A673 (cell line): ENCODE measurements around the gene DNMBP. TPM values are rescaled to one million over a fixed set of nuclear protein-coding genes. Genes with fewer than 3 reads are reported as not detected.

Experiments
- BruUV-seq: library from RNA; stranded (reverse); fragments of 400-500 nt; replicated peaks from 2 replicates; lab custom pipeline; 2021; lab: Mats Ljungman, UMichigan
- CTCF ChIA-PET: fragments of 300-600 bp; sonication (Branson Sonifier 250); formaldehyde crosslinking; loops from one replicate; lab custom pipeline; 2022; ENCODE audit warnings: antibody characterized with exemption; lab: Charles Lee
- POLR2A ChIA-PET: fragments of 300-600 bp; sonication (Branson Sonifier 250); formaldehyde crosslinking; loops from one replicate; lab custom pipeline; 2022; ENCODE audit warnings: antibody characterized with exemption; ENCODE audit not compliant: low non-redundant PET; lab: Charles Lee
- DNase-seq: peaks from one replicate; pipeline ENCODE4 v3.0.0-alpha.2; 2015; ENCODE audit warnings: low spot score
- H3K27ac ChIP-seq: fragments of 200-600 bp; sonication (generic); 2 replicates; pipeline ENCODE4 v1.5.1; 2016; ENCODE audit warnings: mixed run types, low read depth, mild to moderate bottlenecking, mixed read lengths, antibody characterized with exemption, low read length; ENCODE audit not compliant: poor library complexity, severe bottlenecking
- H3K27me3 ChIP-seq: fragments of 200-600 bp; sonication (generic); replicated peaks from 2 replicates; pipeline ENCODE4 v1.6.1; 2017; ENCODE audit warnings: mixed run types, low read depth, mild to moderate bottlenecking, mixed read lengths, antibody characterized with exemption, low read length; ENCODE audit not compliant: insufficient read depth, poor library complexity
- H3K36me3 ChIP-seq: fragments of 200-600 bp; sonication (generic); 2 replicates; pipeline ENCODE4 v1.6.1; 2016; ENCODE audit warnings: mixed run types, mild to moderate bottlenecking, mixed read lengths, antibody characterized with exemption, low read length; ENCODE audit not compliant: insufficient read depth, poor library complexity, severe bottlenecking
- H3K4me1 ChIP-seq: fragments of 200-600 bp; sonication (generic); 2 replicates; pipeline ENCODE4 v1.6.1; 2017; ENCODE audit warnings: mixed run types, mild to moderate bottlenecking, mixed read lengths, antibody characterized with exemption, low read length; ENCODE audit not compliant: insufficient read depth, poor library complexity, severe bottlenecking
- H3K4me3 ChIP-seq: fragments of 200-600 bp; sonication (generic); 2 replicates; pipeline ENCODE4 v1.5.1; 2016; ENCODE audit warnings: low read depth, mixed run types, mild to moderate bottlenecking, mixed read lengths, low read length; ENCODE audit not compliant: poor library complexity, severe bottlenecking
- H3K9me3 ChIP-seq: fragments of 200-600 bp; sonication (generic); 2 replicates; pipeline ENCODE4 v1.6.1; 2016; ENCODE audit warnings: mixed run types, low read depth, mild to moderate bottlenecking, mixed read lengths, antibody characterized with exemption, low read length; ENCODE audit not compliant: poor library complexity, severe bottlenecking
- CTCF ChIP-seq: fragments of 300-800, 200-600 bp; sonication (generic); conservative IDR thresholded peaks from 2 replicates; pipeline ENCODE4 v1.5.1; 2017; ENCODE audit warnings: low read depth, mild to moderate bottlenecking, antibody characterized with exemption, low read length, moderate library complexity, mixed read lengths
- EZH2 ChIP-seq: fragments of 200-600 bp; sonication (generic); IDR thresholded peaks from 2 replicates; pipeline ENCODE4 v1.6.1; 2017; ENCODE audit warnings: borderline replicate concordance, low read depth, mild to moderate bottlenecking, mixed read lengths, antibody characterized with exemption, low read length; ENCODE audit not compliant: poor library complexity, severe bottlenecking
- intact Hi-C: fragments of 100-400 bp; cut with micrococcal nuclease; formaldehyde crosslinking; loops from one replicate; pipeline ENCODE4 v1.10.0; 2022; ENCODE audit not compliant: unreplicated experiment
- total RNA-seq: library from RNA; stranded (reverse); gene quantifications from 2 replicates; pipeline ENCODE4 v1.2.3, GENCODE V29; 2021

The DNMBP gene
- total RNA-seq, 1 experiment from 2014 or later = 28.0 TPM

GRCh38 chr10:100006243-100006886 lies 3.4 kb downstream of the DNMBP start:
- Histone ChIP-seq H3K27me3 (no peaks in the 10 kb centered on the region), H3K9me3 (no peaks in the 10 kb centered on the region), H3K4me3 (peak overlapping the region; percentile 18), H3K27ac (peak overlapping the region; percentile 70), H3K4me1 (peaks cover 36% of the 10 kb centered on the region), H3K36me3 (no peaks in the 10 kb centered on the region)
- intact Hi-C loops = loop anchor here (5.0 kb wide), 1 partner anchor 159 kb away; no protein-coding TSS in a partner anchor
- DNase-seq = peak; percentile 89
- ChIA-PET CTCF (interaction anchor here (1.4 kb wide), 1 partner anchor 40 kb away, joined by 6 read pairs; no protein-coding TSS in a partner anchor), POLR2A (no interaction called here)
- TF ChIP-seq CTCF (no peak), EZH2 (no peak)
- BruUV-seq = no TSS peak

GRCh38 chr10:100004805-100005510 lies 4.8 kb downstream of the DNMBP start:
- Histone ChIP-seq H3K4me1 (peaks cover 36% of the 10 kb centered on the region), H3K9me3 (no peaks in the 10 kb centered on the region), H3K36me3 (no peaks in the 10 kb centered on the region), H3K4me3 (no peak overlapping the region), H3K27ac (peak overlapping the region; percentile 70), H3K27me3 (no peaks in the 10 kb centered on the region)
- TF ChIP-seq EZH2 (no peak), CTCF (no peak)
- ChIA-PET CTCF (no interaction called here), POLR2A (interaction anchor here (0.6 kb wide), 1 partner anchor 75 kb away, joined by 6 read pairs; no protein-coding TSS in a partner anchor)
- BruUV-seq = no TSS peak
- no peak for DNase-seq
- intact Hi-C loops = loop anchor here (5.0 kb wide), 1 partner anchor 158 kb away; no protein-coding TSS in a partner anchor

GRCh38 chr10:100000109-100000644 lies 9.6 kb downstream of the DNMBP start:
- no peak for DNase-seq
- POLR2A ChIA-PET = interaction anchor here (0.5 kb wide), 1 partner anchor 41 kb away, joined by 7 read pairs; no protein-coding TSS in a partner anchor
- Histone ChIP-seq H3K9me3 (no peaks in the 10 kb centered on the region), H3K4me1 (peaks cover 47% of the 10 kb centered on the region), H3K4me3 (no peak overlapping the region), H3K36me3 (no peaks in the 10 kb centered on the region), H3K27me3 (no peaks in the 10 kb centered on the region), H3K27ac (no peak overlapping the region)
- intact Hi-C loops = no loop called here
- CTCF ChIA-PET = no interaction called here
- BruUV-seq = no TSS peak
- no peak for TF ChIP-seq CTCF
- TF ChIP-seq EZH2 = no peak
